ENCODE measurements around the gene TIMP2.

TIMP2 gene

GRCh38 chr17:78956254-78956653, 31.1 kb upstream of the TIMP2 start:
- no peak overlapping the region for H3K4me2 ChIP-seq (ENCODE audit: low read length)
- H4K20me1 ChIP-seq (ENCODE audit: control insufficient read depth, insufficient read depth, low read depth, low read length): no peaks in the 10 kb centered on the region
- H3K27ac ChIP-seq (ENCODE audit: low read depth, low read length): no peak overlapping the region
- no peaks in the 10 kb centered on the region for H3K79me2 ChIP-seq (ENCODE audit: control insufficient read depth, low read length)
- no peak overlapping the region for H3K4me3 ChIP-seq (ENCODE audit: low read length)
- no peaks in the 10 kb centered on the region for H3K4me1 ChIP-seq (ENCODE audit: control insufficient read depth, low read length)
- H3K9me3 ChIP-seq (ENCODE audit: control insufficient read depth, insufficient read depth, low read length): no peaks in the 10 kb centered on the region
- no peaks in the 10 kb centered on the region for H3K36me3 ChIP-seq (ENCODE audit: control insufficient read depth, low read length)
- H3K27me3 ChIP-seq (ENCODE audit: control insufficient read depth, low read length): no peaks in the 10 kb centered on the region
- no peaks in the 10 kb centered on the region for H3K9me2 ChIP-seq (replicated peaks; ENCODE audit: control insufficient read depth, low read length)
- no peak for TF ChIP-seq EZH2phosphoT487 (IDR thresholded peaks at IDR 0.05; ENCODE audit: borderline replicate concordance, low read length)
- TF ChIP-seq, protein P1, sequence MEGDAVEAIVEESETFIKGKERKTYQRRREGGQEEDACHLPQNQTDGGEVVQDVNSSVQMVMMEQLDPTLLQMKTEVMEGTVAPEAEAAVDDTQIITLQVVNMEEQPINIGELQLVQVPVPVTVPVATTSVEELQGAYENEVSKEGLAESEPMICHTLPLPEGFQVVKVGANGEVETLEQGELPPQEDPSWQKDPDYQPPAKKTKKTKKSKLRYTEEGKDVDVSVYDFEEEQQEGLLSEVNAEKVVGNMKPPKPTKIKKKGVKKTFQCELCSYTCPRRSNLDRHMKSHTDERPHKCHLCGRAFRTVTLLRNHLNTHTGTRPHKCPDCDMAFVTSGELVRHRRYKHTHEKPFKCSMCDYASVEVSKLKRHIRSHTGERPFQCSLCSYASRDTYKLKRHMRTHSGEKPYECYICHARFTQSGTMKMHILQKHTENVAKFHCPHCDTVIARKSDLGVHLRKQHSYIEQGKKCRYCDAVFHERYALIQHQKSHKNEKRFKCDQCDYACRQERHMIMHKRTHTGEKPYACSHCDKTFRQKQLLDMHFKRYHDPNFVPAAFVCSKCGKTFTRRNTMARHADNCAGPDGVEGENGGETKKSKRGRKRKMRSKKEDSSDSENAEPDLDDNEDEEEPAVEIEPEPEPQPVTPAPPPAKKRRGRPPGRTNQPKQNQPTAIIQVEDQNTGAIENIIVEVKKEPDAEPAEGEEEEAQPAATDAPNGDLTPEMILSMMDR (IDR thresholded peaks at IDR 0.05; ENCODE audit: low read depth, low read length, poor library complexity, severe bottlenecking): no peak
- no peaks in the 10 kb centered on the region for H3F3A ChIP-seq (ENCODE audit: control insufficient read depth, insufficient read depth)

DNA sequence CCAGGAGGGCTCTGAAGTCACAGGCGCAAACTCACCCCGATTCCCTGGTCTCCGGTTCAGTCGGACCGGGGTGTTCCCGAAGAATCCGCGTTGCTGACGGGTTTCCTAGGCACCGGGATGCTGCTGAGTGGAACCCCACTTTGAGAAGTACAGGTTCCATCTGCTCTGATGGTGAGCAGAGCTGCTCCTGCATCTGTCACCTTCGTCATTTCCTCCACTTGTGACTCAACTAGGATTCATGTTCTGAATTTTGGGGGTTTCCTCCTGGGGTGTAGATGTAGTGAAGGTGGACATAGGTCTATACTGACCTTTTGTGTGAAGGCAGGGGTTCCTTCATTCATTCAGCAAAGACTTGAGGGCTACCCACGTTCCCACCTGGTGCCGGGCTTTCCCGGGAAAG, 29.5 kb upstream of the TIMP2 start:
- peaks cover 2% of the 10 kb centered on the region; the same call in 1 of the 2 replicates for H3K27me3 ChIP-seq (ENCODE audit: control insufficient read depth, low read length)

DNA sequence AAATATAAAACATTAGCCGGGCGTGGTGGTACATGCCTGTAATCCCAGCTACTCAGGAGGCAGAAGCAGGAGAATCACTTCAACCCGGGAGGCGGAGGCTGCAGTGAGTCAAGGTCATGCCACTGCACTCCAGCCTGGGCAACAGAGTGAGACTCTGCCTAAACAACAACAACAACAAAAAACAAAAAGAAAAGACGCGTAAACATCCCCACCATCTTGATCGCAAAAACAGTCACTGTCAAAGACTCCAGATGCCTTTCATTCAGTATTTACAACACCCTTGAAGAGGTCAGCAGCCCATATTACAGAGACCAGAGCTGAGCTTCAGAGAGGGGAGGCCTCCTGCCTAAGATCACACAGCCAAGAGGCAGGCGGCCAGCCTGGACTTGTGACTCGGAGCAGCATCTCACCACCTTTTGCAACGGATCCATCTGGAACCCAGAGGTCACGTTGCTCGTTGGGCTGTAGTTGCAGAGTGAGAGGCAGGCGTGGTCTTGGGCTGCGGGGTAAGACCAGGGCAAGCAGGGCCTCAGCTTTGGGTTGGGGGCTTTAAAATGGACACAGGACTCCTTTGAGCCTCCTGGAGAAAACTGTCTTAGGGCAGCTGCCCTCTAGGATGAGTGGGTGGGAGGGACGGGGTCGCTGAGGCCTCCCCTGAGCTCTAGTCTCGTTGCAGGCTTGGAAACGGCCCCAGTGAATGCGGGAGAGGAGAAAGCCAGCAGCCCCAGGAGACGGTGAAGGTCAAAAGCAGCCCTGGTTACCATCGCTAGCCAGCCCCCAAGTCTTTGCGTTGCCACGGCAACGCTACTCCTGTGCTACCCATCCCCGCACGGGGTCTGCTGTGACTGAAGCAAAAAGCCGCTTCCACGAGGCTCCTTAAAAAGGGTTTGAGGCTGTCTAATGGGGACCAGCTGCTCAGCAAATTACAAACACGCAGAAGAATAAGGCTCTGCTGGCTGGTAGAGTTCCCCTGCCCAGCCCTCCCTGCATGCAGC, 28.5 kb upstream of the TIMP2 start:
- H3K4me3 ChIP-seq (ENCODE audit: low read length): no peak overlapping the region

More for the DNA sequence above, 29.5 kb upstream of the TIMP2 start:
- Histone ChIP-seq H4K20me1 (ENCODE audit: control insufficient read depth, insufficient read depth, low read depth, low read length) (no peaks in the 10 kb centered on the region), H3K36me3 (ENCODE audit: control insufficient read depth, low read length) (no peaks in the 10 kb centered on the region), H3F3A (ENCODE audit: control insufficient read depth, insufficient read depth) (no peaks in the 10 kb centered on the region), H3K27ac (ENCODE audit: low read depth, low read length) (no peak overlapping the region), H3K4me3 (ENCODE audit: low read length) (no peak overlapping the region), H3K9me2 (replicated peaks; ENCODE audit: control insufficient read depth, low read length) (no peaks in the 10 kb centered on the region), H3K79me2 (ENCODE audit: control insufficient read depth, low read length) (no peaks in the 10 kb centered on the region), H3K9me3 (ENCODE audit: control insufficient read depth, insufficient read depth, low read length) (no peaks in the 10 kb centered on the region), H3K4me2 (ENCODE audit: low read length) (no peak overlapping the region), H3K4me1 (ENCODE audit: control insufficient read depth, low read length) (no peaks in the 10 kb centered on the region)
- TF ChIP-seq, protein P1 (IDR thresholded peaks at IDR 0.05; ENCODE audit: low read depth, low read length, poor library complexity, severe bottlenecking): no peak
- TF ChIP-seq EZH2phosphoT487 (IDR thresholded peaks at IDR 0.05; ENCODE audit: borderline replicate concordance, low read length): no peak

More for the DNA sequence above, 28.5 kb upstream of the TIMP2 start:
- TF ChIP-seq, protein P1 (IDR thresholded peaks at IDR 0.05; ENCODE audit: low read depth, low read length, poor library complexity, severe bottlenecking): no peak
- Histone ChIP-seq H3K4me1 (ENCODE audit: control insufficient read depth, low read length) (no peaks in the 10 kb centered on the region), H3K27me3 (ENCODE audit: control insufficient read depth, low read length) (peaks cover 2% of the 10 kb centered on the region; the same call in 1 of the 2 replicates), H3K9me2 (replicated peaks; ENCODE audit: control insufficient read depth, low read length) (no peaks in the 10 kb centered on the region), H3K27ac (ENCODE audit: low read depth, low read length) (no peak overlapping the region), H3K36me3 (ENCODE audit: control insufficient read depth, low read length) (no peaks in the 10 kb centered on the region), H3F3A (ENCODE audit: control insufficient read depth, insufficient read depth) (no peaks in the 10 kb centered on the region), H3K9me3 (ENCODE audit: control insufficient read depth, insufficient read depth, low read length) (no peaks in the 10 kb centered on the region), H3K79me2 (ENCODE audit: control insufficient read depth, low read length) (no peaks in the 10 kb centered on the region), H3K4me2 (ENCODE audit: low read length) (no peak overlapping the region), H4K20me1 (ENCODE audit: control insufficient read depth, insufficient read depth, low read depth, low read length) (no peaks in the 10 kb centered on the region)

Data from DOHH2 (cell line).